T-helper 17 cell (primary cell): ENCODE data around the gene SLC16A4. TPM values are rescaled to one million over a fixed set of nuclear protein-coding genes. Genes with fewer than 3 reads are reported as not detected.
A peak's percentile ranks its signal among the peaks of the same experiment; 100 is the strongest.
"Not testable (repeated sequence)": the region's sequence is repeated elsewhere in the genome, so short reads cannot be mapped to it uniquely, and the experiment has no call there.

Source experiments
- ATAC-seq: fragments of 150-1000 bp; cut with Tn5 transposase; 2 replicates; pipeline ENCODE4 v1.10.0; 2021; ENCODE audit warnings: mild to moderate bottlenecking, moderate library complexity
- DNase-seq, 3 donors: peaks; one replicate each; pipeline versions ENCODE4 v3.0.0 to v3.0.0-alpha.2; 2020 to 2021
- H3K9me3 ChIP-seq: one replicate; pipeline ENCODE4 v1.7.0; 2013; ENCODE audit warnings: low read length, mild to moderate bottlenecking; ENCODE audit not compliant: control insufficient read depth, poor library complexity, severe bottlenecking
- H3K27ac Mint-ChIP-seq: one replicate; pipeline ENCODE4 v1.8.0; 2022; ENCODE audit warnings: mild to moderate bottlenecking, moderate library complexity, mixed read lengths
- H3K27me3 Mint-ChIP-seq: one replicate; pipeline ENCODE4 v1.8.0; 2022; ENCODE audit warnings: mixed read lengths
- H3K36me3 Mint-ChIP-seq: one replicate; pipeline ENCODE4 v1.8.0; 2022; ENCODE audit warnings: low read depth, mixed read lengths
- H3K4me1 Mint-ChIP-seq: one replicate; pipeline ENCODE4 v1.8.0; 2022; ENCODE audit warnings: mild to moderate bottlenecking, mixed read lengths
- H3K4me3 Mint-ChIP-seq: one replicate; pipeline ENCODE4 v1.8.0; 2022; ENCODE audit warnings: mild to moderate bottlenecking, moderate library complexity, mixed read lengths
- total RNA-seq, 4 donors: library from RNA in 2 of 4; stranded (reverse) in 2 of 4; gene quantifications; one replicate each; pipeline ENCODE4 v1.2.3 and lab custom pipeline; 2022 to 2026

The SLC16A4 gene
- total RNA-seq (under 1 TPM; 0.20 to 0.29 TPM), total RNA-seq (lab: John Stamatoyannopoulos, UW) (0.23 to 1.2 reads per million in 2 donors)

DNA sequence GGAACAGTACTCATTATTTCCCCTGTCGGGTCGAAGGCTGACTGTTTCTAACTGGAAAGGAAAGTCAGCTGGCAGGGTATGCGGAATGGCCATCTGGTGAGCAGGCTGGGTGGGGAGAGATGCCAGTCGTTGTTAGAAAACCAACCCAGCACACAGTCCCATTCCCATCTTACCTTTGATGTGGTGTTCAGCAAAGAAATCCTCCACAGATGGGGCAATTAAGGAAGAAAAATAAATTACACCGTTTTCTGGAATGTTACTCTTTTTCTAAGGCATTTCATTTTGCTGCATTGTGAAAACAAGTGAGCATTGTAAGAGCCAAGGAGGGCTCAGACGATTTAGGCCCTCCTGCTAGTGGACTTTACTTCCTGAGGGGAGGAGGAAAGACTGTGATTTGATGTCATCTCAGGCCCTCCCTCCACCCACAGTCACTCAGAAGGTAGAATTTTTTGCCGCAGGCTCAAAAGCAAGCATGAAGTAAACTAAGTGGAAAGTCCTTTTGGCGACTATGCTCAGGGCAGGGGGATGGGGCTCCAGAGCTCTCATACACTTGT lies at the start of gene SLC16A4:
Gene SLC16A4 (minus strand): TSS at position 335 of the 554 bp plus-strand sequence. CDS start 1,703 bp downstream, outside the sequence.
- Mint-ChIP-seq H3K4me1 (peaks cover 5% of the 10 kb centered on the region), H3K27me3 (no peaks in the 10 kb centered on the region), H3K4me3 (no peak within 1 kb of the TSS), H3K36me3 (peaks cover 2% of the 10 kb centered on the region), H3K27ac (no peak within 1 kb of the TSS)
- DNase-seq (no peak), ATAC-seq (no peak)
- H3K9me3 ChIP-seq, result no peaks in the 10 kb centered on the region

DNA sequence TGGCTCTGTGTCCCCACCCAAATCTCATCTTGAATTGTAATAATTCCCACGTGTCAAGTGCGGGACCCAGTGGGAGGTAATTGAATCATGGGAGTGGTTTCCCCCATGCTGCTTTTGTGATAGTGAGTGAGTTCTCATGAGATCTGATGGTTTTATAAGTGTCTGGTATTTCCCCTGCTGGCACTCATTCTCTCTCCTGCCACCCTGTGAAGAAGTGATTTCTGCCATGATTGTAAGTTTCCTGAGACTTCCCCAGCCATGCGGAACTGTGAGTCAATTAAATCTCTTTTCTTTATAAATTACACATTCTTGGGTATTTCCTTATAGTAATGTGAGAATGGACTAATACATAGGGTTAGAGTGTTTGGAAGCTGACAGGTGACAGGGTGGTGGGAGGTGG lies 49.0 kb upstream of the SLC16A4 start:
- DNase-seq, ATAC-seq, H3K9me3 ChIP-seq, H3K36me3 Mint-ChIP-seq, H3K4me3 Mint-ChIP-seq, H3K4me1 Mint-ChIP-seq, H3K27ac Mint-ChIP-seq: not testable (repeated sequence)
- peaks cover 47% of the 10 kb centered on the region for H3K27me3 Mint-ChIP-seq

DNA sequence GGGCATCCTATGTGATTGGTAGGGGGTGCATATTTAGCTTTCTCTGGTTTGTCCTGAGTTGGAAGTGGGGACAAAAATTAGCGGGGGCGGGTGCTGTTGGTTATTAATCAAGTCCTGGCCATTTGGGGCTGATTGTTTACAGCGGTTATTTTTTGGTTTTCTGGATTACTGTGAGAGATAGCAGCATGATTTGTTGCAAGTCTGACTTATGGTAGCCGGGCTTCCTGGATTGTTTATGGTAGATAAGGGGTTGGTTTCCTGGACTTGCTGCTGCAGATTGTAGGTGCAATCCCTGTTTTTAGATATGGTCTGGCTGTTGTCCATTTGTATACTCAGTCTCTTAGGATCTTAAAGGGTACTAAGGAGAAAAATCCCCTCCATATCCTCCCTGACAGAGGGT lies 48.1 kb upstream of the SLC16A4 start:
- ATAC-seq (no peak), DNase-seq (no peak)
- H3K36me3 Mint-ChIP-seq, result no peaks in the 10 kb centered on the region
- no peaks in the 10 kb centered on the region for H3K9me3 ChIP-seq
- peaks cover 6% of the 10 kb centered on the region for H3K4me1 Mint-ChIP-seq
- peaks cover 55% of the 10 kb centered on the region for H3K27me3 Mint-ChIP-seq
- no peak overlapping the region for H3K4me3 Mint-ChIP-seq
- no peak overlapping the region for H3K27ac Mint-ChIP-seq

DNA sequence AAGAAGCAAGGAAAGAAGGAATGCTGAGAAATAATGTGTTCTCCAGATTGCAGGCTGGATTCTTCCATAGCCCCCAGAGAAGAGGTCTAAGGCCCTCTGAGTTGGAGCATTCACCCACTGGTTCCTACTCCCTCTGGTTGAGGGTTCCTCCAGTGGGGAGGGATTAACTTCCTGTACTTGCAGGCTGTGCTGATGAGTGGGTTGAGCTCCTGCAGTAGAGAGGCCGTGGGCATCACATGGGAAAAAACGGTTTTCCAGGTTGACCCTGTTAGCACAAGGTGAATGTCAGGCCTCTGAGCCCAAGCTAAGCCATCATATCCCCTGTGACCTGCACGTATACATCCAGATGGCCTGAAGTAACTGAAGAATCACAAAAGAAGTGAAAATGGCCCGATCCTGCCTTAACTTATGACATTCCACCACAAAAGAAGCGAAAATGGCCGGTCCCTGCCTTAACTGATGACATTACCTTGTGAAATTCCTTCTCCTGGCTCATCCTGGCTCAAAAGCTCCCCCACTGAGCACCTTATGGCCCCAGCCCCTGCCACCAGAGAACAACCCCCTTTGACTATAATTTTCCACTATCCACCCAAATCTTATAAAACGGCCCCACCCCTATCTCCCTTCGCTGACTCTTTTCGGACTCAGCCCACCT lies 46.9 kb upstream of the SLC16A4 start:
- H3K27ac Mint-ChIP-seq, ATAC-seq, H3K36me3 Mint-ChIP-seq, DNase-seq, H3K9me3 ChIP-seq, H3K4me3 Mint-ChIP-seq, H3K4me1 Mint-ChIP-seq: not testable (repeated sequence)
- peaks cover 63% of the 10 kb centered on the region for H3K27me3 Mint-ChIP-seq

DNA sequence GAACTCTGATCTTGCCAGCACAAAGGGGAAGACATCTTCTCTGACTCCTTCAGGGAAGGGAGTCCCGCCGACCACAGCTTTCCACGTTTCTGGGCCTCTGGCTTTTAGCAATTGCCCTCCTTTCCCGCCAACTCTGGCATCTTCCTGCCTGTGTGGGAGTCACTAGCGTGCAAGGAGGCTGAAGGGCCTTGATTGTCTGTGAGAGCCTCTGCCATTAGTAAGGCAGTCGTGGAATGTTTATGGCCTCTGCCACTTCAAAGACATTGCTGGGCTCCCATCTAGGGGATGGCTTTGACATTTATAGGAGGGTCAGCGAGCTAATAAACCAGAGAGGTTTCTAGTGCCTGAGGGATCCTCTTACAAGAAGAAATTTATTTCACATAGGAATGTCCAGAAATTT lies 45.8 kb upstream of the SLC16A4 start:
- no peaks in the 10 kb centered on the region for H3K4me1 Mint-ChIP-seq
- peaks cover 1% of the 10 kb centered on the region for H3K36me3 Mint-ChIP-seq
- H3K9me3 ChIP-seq, result no peaks in the 10 kb centered on the region
- H3K4me3 Mint-ChIP-seq, result no peak overlapping the region
- H3K27me3 Mint-ChIP-seq, result peaks cover 58% of the 10 kb centered on the region
- no peak for DNase-seq
- no peak overlapping the region for H3K27ac Mint-ChIP-seq
- ATAC-seq, result no peak

DNA sequence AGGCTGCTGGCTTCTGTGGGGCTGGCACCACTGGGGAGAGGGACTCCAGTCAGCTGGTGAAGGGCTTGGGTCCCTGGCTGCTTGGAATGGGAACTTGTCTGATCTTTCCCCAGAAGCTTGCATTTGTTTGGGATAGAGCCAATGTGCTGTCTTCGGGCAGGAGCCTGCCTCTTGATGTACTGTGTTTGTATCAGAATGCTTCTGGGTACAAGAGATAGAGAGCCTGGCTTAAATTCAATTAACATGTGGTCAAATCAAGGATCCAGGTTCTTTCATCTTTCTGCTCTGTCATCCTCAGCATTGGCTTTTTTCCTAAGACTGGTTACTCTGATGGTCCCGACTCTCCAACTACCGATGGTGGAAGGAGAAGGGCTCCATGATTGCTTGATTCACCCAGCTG lies 44.1 kb upstream of the SLC16A4 start:
- no peaks in the 10 kb centered on the region for H3K9me3 ChIP-seq
- H3K4me1 Mint-ChIP-seq, result no peaks in the 10 kb centered on the region
- no peak for ATAC-seq
- peaks cover 8% of the 10 kb centered on the region for H3K36me3 Mint-ChIP-seq
- DNase-seq, result no peak
- no peak overlapping the region for H3K27ac Mint-ChIP-seq
- no peak overlapping the region for H3K4me3 Mint-ChIP-seq
- H3K27me3 Mint-ChIP-seq, result peaks cover 70% of the 10 kb centered on the region

DNA sequence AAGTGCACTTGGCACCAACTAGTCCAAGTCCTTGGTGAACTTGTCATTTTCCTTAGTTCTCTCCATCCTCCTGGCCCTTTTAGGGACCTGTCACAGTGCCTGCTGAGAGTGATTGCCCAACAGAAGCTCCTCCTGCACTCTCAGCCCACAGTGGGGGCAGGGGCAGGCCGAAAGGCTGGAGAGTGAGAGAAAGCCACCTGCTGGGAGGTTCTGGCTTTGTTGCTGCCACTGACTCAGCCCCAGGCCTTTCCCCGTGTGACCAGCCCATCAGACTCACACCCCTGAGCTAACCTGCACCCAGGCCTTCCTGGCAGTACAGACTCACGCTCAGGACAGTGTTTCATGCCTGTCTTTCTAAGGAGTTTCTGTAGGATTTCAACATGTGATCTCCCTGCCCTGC lies 43.0 kb upstream of the SLC16A4 start:
- Mint-ChIP-seq H3K4me3 (no peak overlapping the region), H3K36me3 (peaks cover 8% of the 10 kb centered on the region), H3K27me3 (peaks cover 60% of the 10 kb centered on the region), H3K27ac (no peak overlapping the region), H3K4me1 (no peaks in the 10 kb centered on the region)
- no peak for DNase-seq
- no peaks in the 10 kb centered on the region for H3K9me3 ChIP-seq
- peak; percentile 21 for ATAC-seq

DNA sequence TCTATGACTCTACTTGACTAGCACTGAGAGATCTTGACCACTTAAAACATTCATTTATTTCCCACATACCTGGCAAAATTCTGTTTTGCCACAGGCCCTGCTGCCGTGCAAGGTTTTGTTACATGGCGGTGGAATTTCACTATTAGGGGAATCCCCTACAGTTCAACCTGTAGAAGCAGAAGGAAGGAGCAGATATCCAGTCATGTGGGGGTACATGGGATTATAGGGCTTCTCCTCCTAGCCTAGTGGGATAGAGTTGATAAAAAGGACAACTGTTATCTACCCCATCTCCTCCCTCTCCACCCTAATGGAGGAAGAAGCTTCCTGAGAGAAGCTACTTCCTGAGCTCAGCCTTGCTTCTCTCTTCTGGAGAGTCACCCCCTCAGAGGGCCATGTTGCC lies 42.4 kb upstream of the SLC16A4 start:
- H3K36me3 Mint-ChIP-seq, result peaks cover 8% of the 10 kb centered on the region
- no peak for ATAC-seq

DNA sequence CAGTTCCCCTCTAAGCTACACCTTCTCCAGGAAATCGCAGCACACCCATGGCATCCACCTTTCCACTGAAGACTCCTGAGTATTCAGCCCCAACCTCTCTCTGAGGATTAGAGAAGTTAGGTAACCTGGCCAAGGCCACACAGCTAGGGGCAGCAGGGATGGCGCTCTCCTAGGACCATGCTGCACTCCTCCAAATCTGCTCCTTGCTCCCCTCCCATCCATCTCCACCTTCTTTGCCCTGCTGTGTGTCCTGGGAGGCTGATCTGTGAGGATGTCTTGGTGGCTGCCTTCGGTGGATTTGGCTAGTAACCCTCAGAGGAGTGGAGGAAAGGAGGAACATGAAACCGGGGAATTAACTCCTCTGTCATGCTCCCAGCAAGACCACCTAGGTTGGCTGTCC lies 40.1 kb upstream of the SLC16A4 start:
- ATAC-seq, result no peak
- Mint-ChIP-seq H3K27ac (no peak overlapping the region), H3K27me3 (peaks cover 43% of the 10 kb centered on the region), H3K36me3 (peaks cover 8% of the 10 kb centered on the region), H3K4me3 (no peak overlapping the region), H3K4me1 (no peaks in the 10 kb centered on the region)
- no peaks in the 10 kb centered on the region for H3K9me3 ChIP-seq
- DNase-seq, result no peak

More for the DNA sequence above, 42.4 kb upstream of the SLC16A4 start:
- DNase-seq, result no peak
- Mint-ChIP-seq H3K4me3 (no peak overlapping the region), H3K27ac (no peak overlapping the region), H3K27me3 (peaks cover 54% of the 10 kb centered on the region), H3K4me1 (no peaks in the 10 kb centered on the region)
- H3K9me3 ChIP-seq, result no peaks in the 10 kb centered on the region

DNA sequence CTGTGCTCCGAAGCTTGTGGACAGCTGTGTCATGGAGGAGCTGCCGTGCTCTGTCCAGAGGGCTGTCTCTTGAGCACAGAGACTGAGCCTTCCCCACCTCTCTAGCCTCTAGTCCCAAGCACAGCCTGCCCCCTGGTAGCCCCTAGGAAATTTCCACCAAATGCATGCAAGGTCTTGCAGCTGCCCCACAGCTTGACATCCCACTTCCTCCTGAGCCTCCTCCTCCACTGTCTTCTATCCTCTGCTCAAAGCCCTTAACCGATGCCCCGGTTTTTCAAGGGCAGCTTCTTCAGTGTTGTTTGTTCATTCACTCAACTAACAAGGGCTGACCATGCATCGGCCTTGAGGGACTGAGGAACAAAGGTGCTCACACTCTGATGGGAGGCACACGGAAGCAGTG lies 39.5 kb upstream of the SLC16A4 start:
- H3K4me1 Mint-ChIP-seq, result no peaks in the 10 kb centered on the region
- DNase-seq, result no peak
- H3K36me3 Mint-ChIP-seq, result peaks cover 8% of the 10 kb centered on the region
- no peak overlapping the region for H3K27ac Mint-ChIP-seq
- ATAC-seq, result no peak
- H3K27me3 Mint-ChIP-seq, result peaks cover 44% of the 10 kb centered on the region
- H3K4me3 Mint-ChIP-seq, result no peak overlapping the region
- no peaks in the 10 kb centered on the region for H3K9me3 ChIP-seq

DNA sequence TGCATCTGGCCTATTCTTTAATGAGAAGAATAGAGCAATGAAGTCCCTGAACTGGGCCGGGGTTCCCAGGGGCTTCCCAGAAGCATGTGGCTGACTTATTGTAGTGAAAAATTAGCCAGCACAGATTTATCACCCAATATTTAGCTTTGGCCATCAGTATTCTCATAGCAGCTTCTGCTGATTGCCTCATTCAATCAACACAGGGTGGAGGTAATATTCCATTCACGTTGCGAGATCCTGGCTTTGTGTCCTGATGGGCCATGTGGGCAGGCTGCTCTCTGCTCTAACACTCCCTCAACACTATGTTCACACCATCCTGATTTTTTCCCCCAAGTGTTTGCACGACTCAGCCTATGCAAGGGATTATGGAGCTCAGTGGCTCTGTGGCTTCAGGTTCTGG lies 38.1 kb upstream of the SLC16A4 start:
- peaks cover 8% of the 10 kb centered on the region for H3K36me3 Mint-ChIP-seq
- ATAC-seq, result no peak
- H3K27ac Mint-ChIP-seq, result no peak overlapping the region
- no peak for DNase-seq
- H3K4me1 Mint-ChIP-seq, result no peaks in the 10 kb centered on the region
- H3K9me3 ChIP-seq, result no peaks in the 10 kb centered on the region
- H3K4me3 Mint-ChIP-seq, result no peak overlapping the region
- peaks cover 44% of the 10 kb centered on the region for H3K27me3 Mint-ChIP-seq

DNA sequence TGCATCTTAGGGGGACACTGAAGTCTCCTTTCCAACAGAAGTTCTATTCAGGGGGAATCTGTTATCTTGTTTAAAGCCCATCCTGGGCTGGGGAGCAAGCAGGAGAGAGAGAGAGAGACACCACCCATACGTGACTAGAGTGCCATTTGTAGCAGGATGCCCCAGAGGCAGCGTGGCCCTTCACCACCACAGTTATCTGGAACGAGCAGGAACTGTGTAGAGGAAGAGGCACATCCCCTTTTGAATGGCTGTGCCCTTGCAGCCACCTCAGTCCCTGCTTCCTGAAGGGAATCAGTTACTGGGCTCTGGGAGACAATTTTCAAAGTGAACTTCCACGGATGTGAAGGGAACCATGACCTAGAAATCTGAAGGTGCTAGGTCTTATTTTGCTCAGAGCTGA lies 36.0 kb upstream of the SLC16A4 start:
- peaks cover 33% of the 10 kb centered on the region for H3K27me3 Mint-ChIP-seq
- H3K27ac Mint-ChIP-seq, result no peak overlapping the region
- no peak overlapping the region for H3K4me3 Mint-ChIP-seq
- no peak for DNase-seq
- H3K9me3 ChIP-seq, result no peaks in the 10 kb centered on the region
- ATAC-seq, result no peak
- no peaks in the 10 kb centered on the region for H3K4me1 Mint-ChIP-seq
- peaks cover 12% of the 10 kb centered on the region for H3K36me3 Mint-ChIP-seq

DNA sequence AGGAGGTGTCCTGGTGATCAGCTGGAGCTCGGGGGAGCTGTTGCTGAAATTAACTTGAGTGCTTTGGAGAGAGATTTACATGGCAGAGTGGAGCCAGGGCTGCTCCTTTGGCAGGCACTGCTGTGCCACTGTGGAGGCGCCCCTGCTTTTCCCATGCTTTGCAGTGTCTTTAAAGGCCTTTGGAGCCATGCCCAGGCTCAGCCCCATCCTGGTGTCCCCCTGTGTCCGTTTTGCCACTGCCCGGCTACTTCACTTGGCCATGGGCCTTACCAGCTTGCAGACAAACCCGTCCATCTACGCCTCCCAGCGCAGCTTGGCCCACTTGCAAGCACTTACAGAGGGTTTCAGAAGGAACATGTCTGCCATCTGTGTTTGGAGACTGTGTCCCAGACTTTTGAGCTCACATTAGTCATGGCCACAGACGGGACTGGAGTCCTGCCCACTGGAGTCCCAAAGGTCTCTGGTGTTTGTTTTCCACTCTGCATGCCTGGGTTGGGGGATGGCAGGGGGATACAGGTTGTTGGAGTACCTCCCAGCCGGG lies 34.9 kb upstream of the SLC16A4 start:
- ATAC-seq, result no peak
- no peak for DNase-seq
- H3K36me3 Mint-ChIP-seq, result peaks cover 6% of the 10 kb centered on the region
- H3K27ac Mint-ChIP-seq, result no peak overlapping the region
- H3K4me3 Mint-ChIP-seq, result no peak overlapping the region
- peaks cover 22% of the 10 kb centered on the region for H3K27me3 Mint-ChIP-seq
- peaks cover 2% of the 10 kb centered on the region for H3K4me1 Mint-ChIP-seq
- no peaks in the 10 kb centered on the region for H3K9me3 ChIP-seq
